Tibial nerve (tissue), 4 donors: ENCODE measurements around the gene RGS7. TPM values are rescaled to one million over a fixed set of nuclear protein-coding genes. Genes with fewer than 3 reads are reported as not detected.
A peak's percentile ranks its signal among the peaks of the same experiment; 100 is the strongest.
"Not testable (repeated sequence)": the region's sequence is repeated elsewhere in the genome, so short reads cannot be mapped to it uniquely, and the experiment has no call there.

Source experiments
- DNase-seq, 2 donors: peaks; one replicate each; pipeline ENCODE4 v3.0.0-alpha.2; 2019; ENCODE audit warnings: low spot score in 2 of 2
- H3K27ac ChIP-seq, 4 donors: fragments of 200-600 bp; sonication (generic) in 3 of 4; one replicate each; pipeline ENCODE4 v1.5.1; 2017 to 2019; ENCODE audit warnings: mild to moderate bottlenecking in 1 of 4
- H3K27me3 ChIP-seq, 2 donors: fragments of 200-600 bp; sonication (generic) in 1 of 2; one replicate each; pipeline versions ENCODE4 v1.5.1 to v1.6.0; 2017 to 2019
- H3K36me3 ChIP-seq, 3 donors: fragments of 200-600 bp; sonication (generic); one replicate each; pipeline ENCODE4 v1.5.1; 2018 to 2019
- H3K4me1 ChIP-seq, 4 donors: fragments of 200-600 bp; sonication (generic) in 3 of 4; one replicate each; pipeline ENCODE4 v1.5.1; 2017 to 2019
- H3K4me3 ChIP-seq, 4 donors: fragments of 200-600 bp; sonication (generic) in 3 of 4; one replicate each; pipeline ENCODE4 v1.5.1; 2017 to 2019; ENCODE audit warnings: mild to moderate bottlenecking in 1 of 4, moderate library complexity in 1 of 4
- H3K9me3 ChIP-seq, 4 donors: fragments of 200-600 bp; sonication (generic) in 3 of 4; one replicate each; pipeline ENCODE4 v1.5.1; 2017 to 2019
- CTCF ChIP-seq, 5 experiments: fragments of 200-600 bp in 3 of 5; fragments of 450-650 bp in 2 of 5; sonication (generic) in 3 of 5; IDR thresholded peaks; one replicate each; pipeline ENCODE4 v1.5.1; 2016 to 2019; ENCODE audit warnings: antibody characterized with exemption in 5 of 5, mild to moderate bottlenecking in 3 of 5, moderate library complexity in 2 of 5
- EP300 ChIP-seq, 2 donors: sonication (generic); formaldehyde crosslinking; IDR thresholded peaks; one replicate each; pipeline ENCODE4 v1.6.1; 2017; ENCODE audit warnings: antibody characterized with exemption in 2 of 2, mild to moderate bottlenecking in 1 of 2
- POLR2A ChIP-seq, 2 donors: fragments of 450-650 bp; IDR thresholded peaks; one replicate each; pipeline ENCODE4 v1.6.1; 2017; ENCODE audit warnings: antibody characterized with exemption in 2 of 2, mild to moderate bottlenecking in 2 of 2, moderate library complexity in 2 of 2
- WGBS, 2 donors: methylation state at CpG; one replicate each; pipeline ENCODE4 v1.1.5; 2018; 5-methylcytosine and 5-hydroxymethylcytosine counted together
- total RNA-seq, 4 donors: library from RNA; depleted of rRNA; stranded (reverse); fragments of >200 nt; gene quantifications; one replicate each; pipeline ENCODE4 v1.1.0, GENCODE V29; 2016

RGS7 gene
- total RNA-seq, 4 donors from 2014 or later, result 0.39 to 1.5 (median 1.0) TPM; not detected in 1

GRCh38 chr1:240906477-240906876 lies 450.5 kb downstream of the RGS7 start:
- peaks cover 0 to 2% (median 0%) of the 10 kb centered on the region in 4 donors for H3K9me3 ChIP-seq
- no peaks in the 10 kb centered on the region for H3K36me3 ChIP-seq
- no peaks in the 10 kb centered on the region for H3K27me3 ChIP-seq
- DNase-seq, result no peak
- H3K4me3 ChIP-seq, result no peak overlapping the region
- TF ChIP-seq EP300 (IDR thresholded peaks at IDR 0.05), result no peak
- no peak overlapping the region for H3K27ac ChIP-seq
- no peaks in the 10 kb centered on the region for H3K4me1 ChIP-seq

- WGBS, 2 donors, result 89% methylated on average over 6 of the region's 6 CpGs
- H3K4me1 ChIP-seq, result no peaks in the 10 kb centered on the region
- no peak overlapping the region for H3K27ac ChIP-seq
- no peak overlapping the region for H3K4me3 ChIP-seq
- no peaks in the 10 kb centered on the region for H3K27me3 ChIP-seq
- H3K36me3 ChIP-seq, result no peaks in the 10 kb centered on the region
- peaks cover 0 to 10% (median 0%) of the 10 kb centered on the region in 4 donors for H3K9me3 ChIP-seq
- no peak for DNase-seq
- TF ChIP-seq EP300 (IDR thresholded peaks at IDR 0.05), result no peak
- TF ChIP-seq POLR2A (IDR thresholded peaks at IDR 0.05), result no peak
- no peak for TF ChIP-seq CTCF (IDR thresholded peaks at IDR 0.05)
Observed at GRCh38 chr1:240905225-240905765, 451.7 kb downstream of the RGS7 start.

DNA sequence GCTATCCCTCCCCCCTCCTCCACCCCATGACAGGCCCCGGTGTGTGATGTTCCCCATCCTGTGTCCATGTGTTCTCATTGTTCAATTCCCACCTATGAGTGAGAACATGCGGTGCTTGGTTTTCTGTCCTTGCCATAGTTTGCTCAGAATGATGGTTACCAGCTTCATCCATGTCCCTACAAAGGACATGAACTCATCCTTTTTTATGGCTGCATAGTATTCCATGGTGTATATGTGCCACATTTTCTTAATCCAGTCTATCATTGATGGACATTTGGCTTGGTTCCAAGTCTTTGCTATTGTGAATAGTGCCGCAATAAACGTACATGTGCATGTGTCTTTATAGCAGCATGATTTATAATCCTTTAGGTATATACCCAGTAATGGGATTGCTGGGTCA lies 461.6 kb downstream of the RGS7 start:
- not testable (repeated sequence) for H3K27me3 ChIP-seq, H3K36me3 ChIP-seq, H3K4me3 ChIP-seq, H3K4me1 ChIP-seq, H3K27ac ChIP-seq, DNase-seq
- WGBS, 2 donors, result 67 to 97% methylated on average over 4 of the region's 4 CpGs
- H3K9me3 ChIP-seq, result peaks cover 0 to 10% (median 0%) of the 10 kb centered on the region in 4 donors

GRCh38 chr1:240888787-240889048 lies 468.3 kb downstream of the RGS7 start:
- TF ChIP-seq EP300 (IDR thresholded peaks at IDR 0.05) (no peak), POLR2A (IDR thresholded peaks at IDR 0.05) (no peak), CTCF (IDR thresholded peaks at IDR 0.05) (no peak)
- DNase-seq, result no peak
- Histone ChIP-seq H3K4me3 (no peak overlapping the region), H3K36me3 (no peaks in the 10 kb centered on the region), H3K4me1 (no peaks in the 10 kb centered on the region), H3K9me3 (no peaks in the 10 kb centered on the region), H3K27ac (no peak overlapping the region), H3K27me3 (no peaks in the 10 kb centered on the region)
- 92 to 97% methylated on average over 11 of the region's 11 CpGs for WGBS, 2 donors

- Histone ChIP-seq H3K27me3 (no peaks in the 10 kb centered on the region), H3K4me1 (no peaks in the 10 kb centered on the region), H3K36me3 (no peaks in the 10 kb centered on the region), H3K4me3 (no peak overlapping the region), H3K9me3 (no peaks in the 10 kb centered on the region), H3K27ac (no peak overlapping the region)
- DNase-seq, result no peak
- 57 to 59% methylated on average over 15 of the region's 15 CpGs for WGBS, 2 donors
- TF ChIP-seq POLR2A (IDR thresholded peaks at IDR 0.05), result no peak
- TF ChIP-seq CTCF (IDR thresholded peaks at IDR 0.05), result peak in 3 of 5 experiments; percentile 30 to 45 (median 33)
- TF ChIP-seq EP300 (IDR thresholded peaks at IDR 0.05), result no peak
Observed at GRCh38 chr1:240888039-240888786, 468.8 kb downstream of the RGS7 start.

DNA sequence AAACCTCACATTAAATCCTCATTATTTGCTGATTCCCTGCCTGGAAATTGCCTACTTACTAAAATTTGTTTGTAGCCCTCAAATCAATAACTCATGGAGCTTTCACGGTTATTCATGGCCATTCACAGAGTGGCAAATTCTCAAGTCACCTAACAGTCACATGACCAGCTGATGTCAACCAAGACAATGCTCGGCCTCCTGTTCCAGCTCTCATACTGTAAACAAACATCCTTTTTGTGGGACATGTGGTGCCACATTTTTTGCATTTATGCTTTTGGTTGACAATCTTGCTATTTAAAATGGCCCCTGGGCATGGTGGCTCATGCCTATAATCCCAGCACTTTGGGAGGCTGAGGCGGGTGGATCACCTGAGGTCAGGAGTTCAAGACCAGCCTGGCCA lies 473.5 kb downstream of the RGS7 start:
- H3K9me3 ChIP-seq, result no peaks in the 10 kb centered on the region
- no peaks in the 10 kb centered on the region for H3K4me1 ChIP-seq
- no peak for DNase-seq
- no peak overlapping the region for H3K4me3 ChIP-seq
- no peaks in the 10 kb centered on the region for H3K27me3 ChIP-seq
- H3K36me3 ChIP-seq, result no peaks in the 10 kb centered on the region
- no peak overlapping the region for H3K27ac ChIP-seq
- TF ChIP-seq POLR2A (IDR thresholded peaks at IDR 0.05), result no peak
- TF ChIP-seq CTCF (IDR thresholded peaks at IDR 0.05), result no peak
- no peak for TF ChIP-seq EP300 (IDR thresholded peaks at IDR 0.05)
- WGBS, 2 donors, result 87 to 91% methylated on average over 3 of the region's 3 CpGs

GRCh38 chr1:240882656-240883308 lies 474.2 kb downstream of the RGS7 start:
- H3K9me3 ChIP-seq, DNase-seq, H3K4me1 ChIP-seq, H3K27me3 ChIP-seq, H3K4me3 ChIP-seq, H3K27ac ChIP-seq, H3K36me3 ChIP-seq: not testable (repeated sequence)
- 89 to 97% methylated on average over 6 of the region's 6 CpGs for WGBS, 2 donors
